Myocyte (in vitro differentiated cells): ENCODE measurements around the gene SYMPK. TPM values are rescaled to one million over a fixed set of nuclear protein-coding genes. Genes with fewer than 3 reads are reported as not detected.

ENCODE experiments used
- DNase-seq: peaks from one replicate; pipeline ENCODE4 v3.0.0-alpha.2; 2012; ENCODE audit warnings: low read depth
- total RNA-seq: library from RNA; depleted of rRNA; stranded (reverse); fragments of >200 nt; gene quantifications from 2 replicates; pipeline ENCODE4 v1.2.3, GENCODE V29; 2014

The SYMPK gene
- total RNA-seq, 1 donor from 2014 or later = 39.8 TPM

GRCh38 chr19:45886427-45887199 is 23.7 kb upstream of the SYMPK start:
- peak; percentile 97 for DNase-seq

DNA sequence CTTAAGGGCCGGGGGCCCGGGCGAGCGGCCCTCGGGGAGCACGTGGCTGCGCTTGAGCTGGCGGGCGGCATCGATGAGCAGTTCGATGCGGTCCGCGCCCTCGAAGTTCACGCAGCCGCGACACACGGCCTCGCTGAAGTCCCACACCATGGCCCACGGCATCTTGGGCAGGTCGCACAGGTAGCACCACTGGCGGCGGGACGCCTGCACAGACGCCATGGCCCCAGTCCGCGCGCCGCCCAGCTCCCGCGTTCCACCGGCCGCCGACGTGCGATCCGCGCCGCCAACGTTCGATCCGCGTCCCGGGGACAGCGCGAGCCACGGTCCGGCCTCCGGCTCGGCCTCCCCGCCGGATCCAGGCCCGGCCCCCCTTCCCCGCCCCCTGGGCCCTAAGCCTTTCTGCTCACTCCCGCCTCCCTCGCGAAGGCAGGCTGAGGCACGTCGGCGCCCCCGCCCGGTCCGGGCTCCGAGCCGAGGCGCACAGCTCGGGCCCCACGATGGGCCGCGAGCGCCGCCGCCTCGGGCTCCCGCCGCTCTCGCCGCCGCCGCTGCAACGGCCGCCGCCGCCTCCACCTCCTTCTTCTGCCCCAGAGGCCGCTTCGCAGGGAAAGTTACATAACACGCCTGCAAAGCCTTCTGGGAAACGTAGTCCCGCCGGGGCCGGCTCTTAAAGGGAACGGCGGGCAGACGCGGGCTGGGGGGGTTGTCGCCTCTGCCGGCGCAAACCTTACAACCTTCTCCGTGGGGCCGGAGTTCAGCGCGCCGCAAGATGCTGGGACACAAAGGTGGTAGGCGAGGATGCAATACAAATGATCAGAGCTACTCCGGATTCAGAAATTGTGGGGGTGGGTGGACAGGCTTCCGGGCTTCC is 22.8 kb upstream of the SYMPK start, which contains the start of gene IRF2BP1:
IRF2BP1 (minus strand) TSS at position 586 of the 871 bp plus-strand sequence; CDS start at position 219, 367 bp downstream.
- DNase-seq = peak; percentile 95

DNA sequence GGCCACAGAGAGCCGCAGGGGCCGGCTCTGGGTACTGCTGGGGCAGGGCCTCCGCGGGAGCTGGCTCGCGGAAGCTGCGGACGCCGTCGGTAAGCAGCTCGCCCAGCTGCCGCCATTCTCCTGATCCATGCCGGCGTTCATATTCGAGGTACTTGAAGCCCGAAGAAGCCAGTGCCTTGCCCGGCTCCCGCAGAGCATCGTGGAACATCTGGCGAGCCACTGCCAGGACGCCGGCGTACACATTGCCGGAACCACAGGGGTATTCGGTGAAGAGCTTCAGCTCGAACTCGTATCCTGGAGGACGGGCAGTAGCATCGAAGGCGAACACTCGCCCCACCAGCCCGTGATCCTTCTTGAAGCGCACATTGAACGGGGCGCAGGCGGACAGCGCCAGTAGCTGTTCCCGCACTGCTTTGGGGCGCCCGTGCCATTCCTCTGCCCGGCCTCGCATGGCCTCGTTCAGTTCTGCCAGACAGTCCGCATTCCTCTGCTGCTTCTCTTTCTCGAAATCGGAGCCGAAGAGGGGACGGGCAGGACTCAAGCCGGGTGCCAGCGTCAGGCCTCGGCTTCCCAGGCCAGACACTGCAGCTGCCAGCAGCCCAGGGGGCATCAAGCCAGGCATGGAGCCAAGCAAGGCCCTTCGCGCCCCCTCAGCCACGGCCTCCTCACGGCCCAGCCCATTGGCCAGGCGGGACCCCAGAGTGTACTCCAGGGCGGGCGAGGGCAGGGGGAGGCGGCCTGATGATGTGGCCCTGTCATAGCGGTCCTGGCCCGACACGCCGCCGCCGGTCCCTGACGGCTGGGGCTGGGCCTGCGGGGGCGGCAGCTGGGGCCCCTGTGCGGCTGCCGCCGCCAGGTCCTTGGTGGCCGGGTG is 22.0 kb upstream of the SYMPK start:
- DNase-seq = peak; percentile 5

GRCh38 chr19:45883881-45884681 is 21.1 kb upstream of the SYMPK start:
- DNase-seq = no peak

- no peak for DNase-seq
Measured at GRCh38 chr19:45883586-45883880, 20.6 kb upstream of the SYMPK start.

DNA sequence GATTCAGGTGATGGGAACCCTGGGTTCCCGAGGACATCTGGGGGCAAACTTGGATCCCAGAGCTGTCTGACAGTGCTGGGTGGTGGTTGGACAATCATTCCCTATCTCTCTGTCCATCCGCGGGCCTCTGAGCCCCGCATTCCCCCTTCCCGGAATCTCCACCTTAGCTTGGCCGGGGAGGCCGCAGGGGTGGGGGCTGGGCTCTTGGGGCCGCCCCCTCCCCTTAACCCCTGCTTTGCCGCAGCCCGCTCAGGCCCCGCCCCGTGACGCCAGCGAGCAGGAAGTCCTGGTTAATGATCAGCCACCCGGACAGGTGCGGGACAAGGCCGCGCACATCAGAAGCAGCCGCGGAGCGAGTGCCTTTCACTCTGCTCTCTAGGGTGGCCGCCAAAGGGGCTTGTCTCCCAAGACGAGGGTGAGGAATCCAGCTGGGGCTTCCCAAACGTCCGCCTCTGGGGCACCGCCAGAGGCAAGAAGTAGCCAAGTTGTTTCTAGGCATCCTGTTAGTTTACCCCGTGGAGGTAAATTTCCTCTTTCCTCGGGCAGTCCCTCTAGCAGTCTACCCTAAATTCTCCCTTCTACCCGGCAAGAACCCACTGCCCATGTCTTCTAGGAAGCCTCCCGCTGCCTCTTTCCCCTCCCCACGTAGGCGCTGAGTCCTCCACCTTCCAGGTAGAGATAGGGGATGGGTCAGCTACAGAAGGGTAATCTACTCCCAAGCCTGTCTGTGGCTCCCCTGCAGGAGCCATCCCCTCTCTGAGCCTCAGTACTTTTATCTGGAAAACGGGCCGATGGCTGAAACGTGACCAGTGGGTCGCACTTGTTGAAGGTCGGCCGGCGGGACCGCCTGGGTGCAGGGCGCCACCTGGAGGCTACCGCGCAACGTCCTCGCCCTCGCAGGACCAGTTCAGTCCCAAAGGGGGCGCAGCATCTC is 20.0 kb upstream of the SYMPK start:
- DNase-seq = peak; percentile 49

GRCh38 chr19:45881909-45882528 is 19.1 kb upstream of the SYMPK start:
- DNase-seq = no peak

- no peak for DNase-seq
Measured at GRCh38 chr19:45881082-45881908, 18.3 kb upstream of the SYMPK start.

GRCh38 chr19:45879971-45880370 is 17.0 kb upstream of the SYMPK start:
- DNase-seq = no peak

DNA sequence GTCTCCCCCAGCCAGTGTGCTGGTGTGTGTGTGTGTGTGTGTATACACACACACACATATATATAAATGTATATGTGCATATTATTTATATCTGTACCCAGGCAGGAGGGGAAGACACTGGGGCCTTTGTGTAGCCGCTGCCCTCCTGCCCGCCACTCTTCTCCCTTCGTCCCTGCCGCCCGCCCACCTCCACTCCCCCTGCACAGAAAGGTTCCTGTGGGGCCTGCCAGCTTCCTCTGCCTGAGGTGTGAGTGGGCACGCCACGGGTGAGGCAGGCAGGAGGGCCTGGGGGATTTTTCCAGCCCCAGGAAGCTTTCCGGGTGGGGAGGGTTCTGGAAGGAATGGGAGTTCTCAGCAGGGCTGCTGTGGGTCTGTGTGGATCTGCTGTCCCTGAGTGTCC is 16.1 kb upstream of the SYMPK start:
- DNase-seq = no peak

DNA sequence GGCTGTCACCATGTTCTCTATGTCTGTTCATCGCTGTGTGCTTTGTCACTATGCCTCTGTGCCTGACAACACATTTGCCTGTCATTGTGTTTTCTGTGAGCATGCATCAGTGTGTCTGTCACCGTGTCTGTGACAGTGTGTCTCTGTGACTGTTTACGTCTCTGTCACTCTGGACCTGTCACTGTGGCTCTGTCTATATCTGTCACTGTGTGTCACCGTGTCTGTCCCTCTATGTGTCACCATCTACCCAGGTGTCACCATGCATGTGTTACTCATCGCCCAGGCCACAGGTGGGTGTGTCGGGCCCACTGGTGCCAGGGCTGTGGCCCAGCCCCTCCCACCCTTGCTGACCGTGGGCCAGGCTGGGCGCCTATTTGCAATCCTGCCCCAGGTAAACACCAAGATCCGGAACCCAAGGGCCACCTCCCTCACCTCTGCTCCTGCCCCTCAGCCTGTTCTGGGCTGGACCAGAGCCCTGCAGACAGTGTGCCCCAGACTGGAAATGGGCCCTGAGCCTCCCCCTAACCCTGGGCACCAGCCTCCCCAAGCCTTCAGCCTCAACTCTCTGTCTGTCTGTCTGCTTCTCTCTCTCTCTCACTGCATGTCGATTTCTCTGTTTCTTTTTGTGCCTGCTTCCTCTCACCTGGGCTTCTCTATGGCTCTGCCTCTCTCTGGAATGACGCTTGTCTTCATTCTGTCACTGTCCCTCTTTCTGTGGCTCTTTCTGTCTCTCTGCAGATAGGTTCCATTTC is 15.3 kb upstream of the SYMPK start:
- peak; percentile 28 for DNase-seq

GRCh38 chr19:45876411-45877197 is 13.7 kb upstream of the SYMPK start:
- no peak for DNase-seq

DNA sequence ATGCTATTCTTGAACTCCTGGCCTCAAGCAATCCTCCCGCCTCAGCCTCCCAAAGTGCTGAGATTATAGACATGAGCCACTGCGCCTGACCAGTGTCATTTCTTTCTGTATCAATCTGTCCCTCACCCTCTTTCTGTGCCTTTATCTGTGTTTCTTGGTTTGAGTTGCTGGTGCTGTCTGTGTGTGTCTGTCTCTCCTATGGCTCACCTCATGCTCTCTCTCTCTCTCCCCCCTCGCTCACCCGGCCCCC is 13.1 kb upstream of the SYMPK start:
- no peak for DNase-seq

- no peak for DNase-seq
Measured at GRCh38 chr19:45874620-45874966, 11.6 kb upstream of the SYMPK start.

DNA sequence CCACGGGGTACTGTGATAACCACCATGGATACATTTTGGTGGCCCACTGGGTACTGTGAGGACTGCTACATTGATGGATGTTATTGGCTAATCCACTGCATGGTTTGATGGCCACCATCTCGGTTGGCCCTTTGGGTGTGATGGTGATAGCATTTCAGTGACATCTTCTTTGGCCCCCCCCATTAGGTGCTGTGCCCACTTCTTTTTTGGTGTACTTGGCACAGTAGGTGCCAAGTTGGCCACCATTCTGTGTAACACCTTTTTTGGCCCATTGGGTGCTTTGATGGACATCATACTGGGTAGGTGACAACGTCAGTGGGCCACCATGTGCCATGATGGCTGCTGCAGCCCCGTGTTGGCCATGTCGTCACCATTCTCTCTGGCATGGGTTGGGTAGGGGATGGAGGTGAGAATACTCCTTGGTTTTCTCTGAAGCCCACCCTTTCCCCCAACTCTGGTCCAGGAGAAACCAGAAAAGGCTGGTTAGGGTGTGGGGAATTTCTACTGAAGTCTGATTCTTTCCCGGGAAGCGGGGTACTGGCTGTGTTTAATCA is 10.3 kb upstream of the SYMPK start:
- no peak for DNase-seq

- no peak for DNase-seq
Measured at GRCh38 chr19:45872095-45872919, 9.4 kb upstream of the SYMPK start.
